AG04449 (cell line): ENCODE data around the gene MAMDC4.

Source experiments
- CTCF ChIA-PET: fragments of 350-600 bp; formaldehyde crosslinking; extraction: SDS; loops from one replicate; lab custom pipeline; 2021; ENCODE audit warnings: antibody characterized with exemption; lab: Yijun Ruan, JAX
- POLR2A ChIA-PET: fragments of 400-600, 350-600 bp; formaldehyde crosslinking; extraction: SDS; loops from one replicate; lab custom pipeline; 2020; ENCODE audit warnings: antibody characterized with exemption, inconsistent platforms; lab: Yijun Ruan, JAX
- DNase-seq: peaks from one replicate; pipeline ENCODE4 v3.0.0-alpha.2; 2010; ENCODE audit warnings: low read depth, low spot score
- H3K4me3 ChIP-seq: 2 replicates; pipeline ENCODE4 v1.5.1; 2011; ENCODE audit warnings: low read depth, mild to moderate bottlenecking, control low read depth, low read length
- CTCF ChIP-seq: IDR thresholded peaks from one replicate; pipeline ENCODE4 v1.5.1; 2011; ENCODE audit warnings: mild to moderate bottlenecking, moderate library complexity, low read length, control low read depth, inconsistent platforms; ENCODE audit not compliant: insufficient read depth; ENCODE audit errors: missing control alignments

MAMDC4 gene

GRCh38 chr9:136907011-136907914 is 55.1 kb downstream of the MAMDC4 start:
- H3K4me3 ChIP-seq, result no peak overlapping the region
- ChIA-PET POLR2A (no interaction called here), CTCF (no interaction called here)
- no peak for TF ChIP-seq CTCF
- DNase-seq, result no peak
